GM21737 (cell line): ENCODE results near the gene TDRD15.
"Not testable (repeated sequence)": the region's sequence is repeated elsewhere in the genome, so short reads cannot be mapped to it uniquely, and the experiment has no call there.

Experiments
- ATAC-seq: cut with Tn5 transposase; IDR thresholded peaks from one replicate; pipeline ENCODE4 v1.9.1; 2021; ENCODE audit warnings: mild to moderate bottlenecking, moderate library complexity; ENCODE audit not compliant: unreplicated experiment

The TDRD15 gene

DNA sequence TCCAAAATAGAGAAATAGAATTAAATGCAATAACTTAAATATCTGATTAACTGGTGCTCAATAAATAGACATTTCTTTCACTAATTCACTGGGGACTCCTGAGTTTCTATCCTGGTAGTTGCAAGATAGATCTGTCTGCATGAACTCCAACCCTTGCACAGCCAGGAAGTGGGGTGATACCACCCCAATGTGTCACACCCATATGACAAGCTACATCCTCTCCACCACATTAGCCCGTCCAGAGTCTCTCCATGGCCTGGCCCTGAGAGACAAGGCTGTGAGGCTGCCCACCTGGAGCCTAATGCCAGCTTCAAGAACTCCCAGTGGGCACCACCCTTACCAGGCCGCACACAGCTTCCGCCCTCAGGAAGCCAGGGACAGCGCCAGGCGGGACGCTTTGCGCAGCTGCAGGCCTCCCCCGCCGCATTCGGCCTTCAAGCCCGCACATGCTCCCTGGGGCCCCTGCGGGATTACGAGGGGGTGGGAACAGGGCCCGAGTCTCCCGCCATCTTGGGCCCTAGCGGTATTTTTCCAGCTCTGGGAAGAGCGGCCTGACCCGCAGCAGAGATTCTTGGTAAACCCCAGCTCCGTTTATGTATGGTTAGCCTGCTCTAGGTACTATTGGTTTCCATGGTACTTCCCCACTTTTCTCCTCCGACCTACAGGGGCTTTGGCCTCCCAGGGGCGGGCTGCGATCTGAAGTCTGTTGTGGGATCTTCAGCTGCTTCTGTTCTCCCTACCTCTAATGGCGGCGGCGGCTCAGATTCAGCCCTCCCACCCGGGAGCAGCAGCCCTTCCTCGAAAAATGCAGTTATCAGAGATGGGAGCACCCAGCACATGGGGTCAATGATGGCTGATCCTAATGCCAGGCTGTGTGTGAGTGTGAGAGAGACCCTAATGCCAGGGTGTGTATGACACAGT, at the start of gene TDRD15:
TDRD15 (plus strand) TSS at position 496 of the 921 bp plus-strand sequence. CDS start 13,500 bp downstream, outside the sequence.
- ATAC-seq = no peak

DNA sequence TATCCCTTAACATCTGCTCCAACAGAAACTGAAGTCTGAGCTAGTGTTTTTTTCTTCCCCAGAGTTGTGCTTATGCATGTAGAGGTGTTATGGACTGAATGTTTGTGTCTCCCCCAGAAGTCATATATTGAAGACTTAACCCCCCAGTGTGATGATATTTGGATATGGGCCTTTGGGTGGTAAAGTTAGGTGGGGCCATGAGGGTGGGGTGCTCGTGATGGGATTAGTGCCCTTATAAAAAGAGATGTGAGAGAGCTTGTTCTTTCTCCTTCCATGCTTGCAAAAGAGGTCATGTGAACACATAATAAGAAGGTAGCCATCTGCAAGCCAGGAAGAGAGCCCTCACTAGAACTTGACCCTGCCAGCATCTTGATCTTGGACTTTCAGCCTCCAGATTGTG, 45.5 kb upstream of the TDRD15 start:
- no peak for ATAC-seq

DNA sequence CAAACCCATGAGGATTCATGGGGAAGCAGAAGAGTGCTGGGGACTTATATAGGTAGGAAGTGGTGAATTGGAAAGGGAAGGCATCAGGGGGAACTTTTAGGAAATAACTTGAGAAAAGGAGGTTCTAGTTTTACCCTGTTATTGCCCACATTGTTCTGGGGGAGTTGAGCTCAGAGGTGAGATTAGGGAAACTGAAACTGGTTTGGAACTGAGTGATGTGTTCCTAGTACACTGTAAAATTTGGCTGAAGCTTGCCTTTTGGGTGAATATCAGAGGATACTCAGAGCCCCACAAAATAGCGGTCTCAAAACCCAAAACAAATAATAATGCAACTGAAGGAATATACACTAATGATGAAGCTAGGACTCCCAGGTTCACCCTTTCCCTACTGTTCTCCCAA, 40.3 kb upstream of the TDRD15 start:
- ATAC-seq = no peak

DNA sequence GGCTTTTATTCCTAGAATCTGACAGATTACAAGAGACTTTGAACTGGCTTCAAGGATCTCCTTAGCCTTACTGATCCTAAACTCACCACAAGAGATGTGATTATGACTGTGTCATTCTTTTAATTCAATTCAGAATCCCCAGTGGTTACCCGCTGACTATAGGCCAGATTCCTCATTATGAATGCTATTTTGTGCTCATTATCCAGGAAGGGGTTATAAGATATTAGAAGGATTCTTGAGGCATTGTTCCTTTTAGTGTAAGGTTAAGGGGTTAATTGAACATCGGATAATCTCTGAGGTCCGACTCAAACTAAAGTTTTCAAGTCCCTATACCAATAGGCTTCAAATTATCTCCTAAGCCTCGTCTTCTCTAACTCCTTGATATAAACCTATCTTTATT, 39.4 kb upstream of the TDRD15 start:
- no peak for ATAC-seq

DNA sequence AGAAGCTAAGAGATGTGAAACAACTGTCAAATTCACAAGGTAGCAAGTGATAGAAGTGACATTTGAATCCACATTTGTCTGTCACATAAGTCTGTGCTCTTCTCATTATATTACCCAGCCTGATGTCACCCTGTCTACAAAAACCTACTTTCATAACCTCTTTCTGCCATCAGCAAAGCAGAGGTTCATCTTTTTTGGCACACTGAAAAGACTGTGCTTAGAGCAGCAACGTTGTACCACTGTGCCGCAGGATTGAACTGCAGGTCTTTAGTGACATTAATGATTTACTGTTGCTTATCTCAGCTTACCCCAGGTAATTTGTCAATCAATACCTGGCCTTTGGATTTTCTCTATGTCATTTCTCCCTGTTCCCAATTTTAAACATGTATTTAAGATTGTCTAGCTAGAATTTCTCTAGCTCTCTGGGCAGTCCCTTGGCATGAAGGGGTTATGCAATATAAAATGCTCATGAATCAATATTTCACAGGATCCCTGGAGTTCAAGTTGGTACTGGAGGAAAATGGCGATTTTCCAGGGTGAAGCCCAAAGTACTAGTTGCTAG, 31.4 kb upstream of the TDRD15 start:
- ATAC-seq = no peak

DNA sequence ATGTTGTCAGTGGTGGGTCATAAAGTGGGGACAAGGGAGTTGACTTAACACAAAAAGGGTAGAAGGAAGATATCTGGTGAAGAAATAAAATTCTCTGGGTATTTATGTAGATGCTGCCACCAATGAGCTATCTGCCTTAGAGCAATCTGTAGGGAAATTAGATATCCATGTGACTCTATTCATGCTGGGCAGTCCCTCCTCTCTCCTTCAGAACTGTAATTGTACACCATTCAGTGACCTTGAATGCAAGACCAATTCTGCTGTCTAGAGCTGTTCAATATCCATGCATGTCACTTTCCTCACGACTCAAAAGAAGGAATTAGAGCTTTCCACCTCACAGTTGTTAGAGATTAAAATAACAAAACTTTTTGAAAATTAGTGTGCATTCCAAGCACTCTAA, 28.6 kb upstream of the TDRD15 start:
- no peak for ATAC-seq

DNA sequence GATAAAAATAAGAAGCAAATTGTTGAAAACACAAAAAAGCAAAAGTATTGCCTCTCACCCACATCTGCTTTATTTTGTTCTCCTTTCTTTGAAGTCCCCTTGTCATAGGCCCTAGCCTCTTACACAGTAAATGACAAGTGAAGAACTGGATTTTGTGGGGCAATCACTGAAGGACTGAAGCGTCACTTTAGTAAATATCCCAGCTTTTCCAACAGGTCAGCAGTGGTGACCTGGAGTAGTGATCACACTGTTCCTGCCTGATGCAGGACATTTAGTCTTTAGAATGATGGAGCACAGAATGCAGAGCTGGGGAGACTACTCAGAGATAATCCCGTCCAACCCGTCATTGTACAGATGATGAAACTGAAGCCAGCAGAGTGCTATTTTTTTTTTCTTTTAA, 28.1 kb upstream of the TDRD15 start:
- ATAC-seq = no peak

DNA sequence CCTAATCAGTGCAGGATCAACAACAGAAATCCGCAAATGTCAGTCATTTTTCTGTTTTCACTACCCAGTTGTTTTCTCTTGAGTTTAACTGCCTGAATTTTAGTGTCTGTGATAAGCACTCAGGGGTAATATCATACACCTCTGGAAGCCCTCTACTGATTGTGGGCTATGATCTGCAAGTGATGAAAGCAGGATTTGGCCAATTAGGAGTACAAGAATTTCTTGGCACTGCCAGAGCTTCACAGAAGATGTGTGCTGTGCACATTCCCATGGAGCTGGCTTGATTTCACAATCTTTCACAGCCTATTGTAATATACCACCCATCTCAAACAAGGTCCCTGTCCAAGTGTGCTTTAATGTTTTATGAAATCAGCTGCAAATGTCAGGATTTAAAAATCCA, 27.3 kb upstream of the TDRD15 start:
- no peak for ATAC-seq

DNA sequence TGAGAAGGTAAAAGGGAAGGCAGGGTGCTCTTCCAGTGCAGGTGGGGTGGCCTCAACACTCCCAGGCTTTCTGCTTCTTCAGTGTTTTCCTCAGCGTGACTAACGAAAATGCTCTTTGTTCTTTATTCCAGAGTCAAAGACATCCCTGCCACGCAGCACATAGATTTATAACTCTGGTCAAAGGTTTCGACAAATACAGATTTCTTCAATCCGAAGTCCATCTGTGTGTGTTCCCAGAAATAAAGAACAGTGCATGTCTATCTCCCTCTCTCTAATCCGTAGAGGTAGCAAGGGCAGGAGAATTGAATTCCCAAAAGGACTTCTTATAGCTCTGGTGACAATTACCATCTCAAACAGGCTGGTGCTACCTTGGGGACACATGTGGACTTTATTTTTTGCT, 26.4 kb upstream of the TDRD15 start:
- ATAC-seq = no peak

DNA sequence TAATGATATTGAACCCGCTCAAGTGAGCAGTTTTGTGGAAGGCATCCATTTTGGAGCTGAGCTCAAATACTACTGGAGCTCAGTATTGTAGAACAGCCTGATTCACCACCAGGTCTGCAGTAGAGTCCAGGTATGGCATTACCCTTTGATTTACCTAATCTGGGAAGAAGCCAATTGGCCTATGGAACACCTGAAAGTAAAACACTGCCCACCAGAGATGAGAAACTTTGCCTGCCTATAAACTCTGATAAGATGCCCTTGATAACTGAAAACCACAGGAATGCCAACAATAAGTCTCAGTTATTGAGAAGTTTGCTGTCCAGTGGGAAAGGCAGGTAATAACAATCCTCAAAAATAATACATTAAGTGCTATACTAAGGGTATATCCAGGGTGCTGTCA, 25.5 kb upstream of the TDRD15 start:
- ATAC-seq = no peak

DNA sequence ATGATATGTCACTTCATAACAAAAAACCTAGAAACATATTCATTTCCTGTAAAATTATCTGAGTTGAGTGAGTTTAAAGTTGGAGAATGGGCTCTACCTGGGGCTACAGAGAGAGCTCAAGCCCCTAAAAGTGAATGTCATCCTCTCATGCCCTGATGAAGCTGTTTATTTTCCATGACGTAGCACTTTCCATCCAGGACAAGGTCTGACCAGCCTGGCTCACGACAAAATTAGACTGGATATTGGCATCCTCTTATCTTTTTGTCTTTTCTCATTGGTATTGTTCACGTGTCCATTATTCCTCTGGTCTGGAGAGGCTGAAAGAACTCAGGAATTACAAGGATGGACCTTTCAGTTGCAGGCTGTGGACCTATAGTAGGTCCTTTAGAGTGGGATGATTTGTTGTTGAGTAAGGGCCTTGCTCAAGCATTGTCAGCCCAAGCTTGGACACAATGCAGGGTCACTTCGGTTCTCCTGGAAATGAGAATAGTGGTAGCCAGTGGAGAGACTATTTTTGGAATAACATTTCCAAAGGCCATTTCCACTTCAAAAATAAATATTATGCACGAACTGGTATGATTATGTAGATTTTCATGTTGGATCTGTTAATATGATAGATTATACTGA, 24.4 kb upstream of the TDRD15 start:
- no peak for ATAC-seq

DNA sequence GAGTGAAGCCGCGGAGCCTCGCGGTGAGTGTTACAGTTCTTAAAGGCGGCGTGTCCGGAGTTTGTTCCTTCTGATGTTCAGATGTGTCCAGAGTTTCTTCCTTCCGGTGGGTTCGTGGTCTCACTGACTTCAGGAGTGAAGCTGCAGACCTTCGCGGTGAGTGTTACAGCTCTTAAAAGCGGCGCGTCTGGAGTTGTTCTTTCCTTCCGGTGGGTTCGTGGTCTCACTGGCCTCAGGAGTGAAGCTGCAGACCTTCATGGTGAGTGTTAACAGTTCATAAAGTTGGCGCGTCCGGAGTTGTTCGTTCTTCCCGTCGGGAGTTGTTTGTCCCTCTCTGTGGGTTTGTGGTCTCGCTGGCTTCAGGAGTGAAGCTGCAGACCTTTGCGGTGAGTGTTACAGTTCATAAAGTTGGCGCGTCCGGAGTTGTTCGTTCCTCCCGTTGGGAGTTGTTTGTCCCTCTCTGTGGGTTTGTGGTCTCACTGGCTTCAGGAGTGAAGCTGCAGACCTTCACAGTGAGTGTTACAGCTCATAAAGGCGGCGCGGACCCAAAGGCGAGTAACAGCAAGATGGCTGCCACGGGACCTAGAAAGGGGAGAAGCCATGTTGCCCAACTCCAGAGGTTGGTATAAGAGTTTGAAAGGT, 22.1 kb upstream of the TDRD15 start:
- ATAC-seq = not testable (repeated sequence)

DNA sequence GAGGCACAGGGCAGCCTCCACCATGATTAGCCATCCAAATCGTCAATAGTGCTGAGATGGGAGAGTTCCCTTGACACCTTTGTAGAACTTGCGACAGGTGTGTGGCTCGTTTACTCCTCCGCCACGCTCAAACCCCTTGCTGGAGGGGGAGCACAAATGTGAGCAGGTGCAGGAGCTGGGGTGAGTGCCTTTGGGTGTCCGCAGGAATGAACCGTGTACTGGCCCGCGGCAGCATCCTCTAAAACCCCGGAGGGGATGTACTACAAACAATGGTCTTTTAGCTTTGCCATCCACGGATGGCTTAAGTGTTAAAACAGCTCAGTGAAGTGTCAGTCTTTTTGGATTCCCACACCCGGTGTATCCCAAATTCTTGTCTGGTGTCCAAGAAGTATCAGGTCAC, 21.4 kb upstream of the TDRD15 start:
- ATAC-seq = no peak

DNA sequence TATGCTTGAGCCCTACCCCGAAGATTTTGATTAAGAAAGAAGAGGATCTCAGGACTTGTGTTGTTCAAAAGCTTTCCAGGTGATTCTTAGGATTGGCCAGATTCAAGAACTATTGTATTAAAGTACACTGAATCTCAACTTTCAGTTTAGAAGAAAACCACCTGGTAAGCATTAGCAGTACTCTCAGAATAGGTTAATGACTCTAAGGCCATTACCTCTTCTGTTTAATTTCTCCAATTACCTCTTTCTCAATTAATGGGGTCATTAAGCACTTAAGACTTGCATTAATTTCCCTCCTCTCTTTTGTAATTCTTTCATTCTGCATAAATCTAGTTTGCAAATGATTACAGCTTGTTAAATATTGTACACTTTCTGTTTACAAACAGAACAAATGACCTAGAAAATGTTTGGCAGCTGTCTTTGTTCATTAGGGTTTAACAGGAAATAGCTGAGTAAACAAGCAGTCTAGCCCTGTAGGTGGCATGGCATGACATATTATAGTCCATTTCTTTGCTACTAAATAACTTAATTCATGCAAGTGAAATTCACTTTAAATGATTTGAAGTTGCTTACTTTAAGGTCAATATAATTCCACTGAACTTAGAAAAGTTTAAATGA, 20.4 kb upstream of the TDRD15 start:
- no peak for ATAC-seq

DNA sequence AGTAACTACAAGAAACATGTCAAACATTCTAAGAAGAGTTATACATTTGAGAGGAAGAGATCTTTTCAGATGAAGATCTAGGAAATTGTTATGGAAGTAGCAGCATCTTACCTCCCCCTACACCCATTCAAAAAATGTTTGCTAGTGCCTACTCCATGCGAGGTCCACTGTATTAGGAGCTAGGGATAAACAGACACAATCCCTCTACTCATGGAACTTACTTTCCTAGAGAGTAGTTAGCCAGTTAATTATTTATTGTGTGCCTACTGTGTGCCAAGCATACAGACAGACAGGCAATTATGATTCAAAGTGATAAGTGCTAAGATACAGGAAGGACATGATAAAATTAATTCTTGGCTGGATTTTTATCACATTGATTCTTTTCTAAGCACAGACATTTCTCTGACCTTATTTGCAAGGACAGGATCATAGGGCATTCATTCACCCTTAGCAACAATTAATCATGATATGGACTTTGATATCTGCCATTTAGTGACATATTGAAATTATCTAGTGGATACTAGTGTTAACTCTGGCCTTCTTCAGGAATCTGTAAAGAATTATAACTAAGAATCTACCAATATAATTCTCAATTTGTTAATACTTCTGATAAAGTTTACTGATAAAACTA, 19.6 kb upstream of the TDRD15 start:
- ATAC-seq = no peak

DNA sequence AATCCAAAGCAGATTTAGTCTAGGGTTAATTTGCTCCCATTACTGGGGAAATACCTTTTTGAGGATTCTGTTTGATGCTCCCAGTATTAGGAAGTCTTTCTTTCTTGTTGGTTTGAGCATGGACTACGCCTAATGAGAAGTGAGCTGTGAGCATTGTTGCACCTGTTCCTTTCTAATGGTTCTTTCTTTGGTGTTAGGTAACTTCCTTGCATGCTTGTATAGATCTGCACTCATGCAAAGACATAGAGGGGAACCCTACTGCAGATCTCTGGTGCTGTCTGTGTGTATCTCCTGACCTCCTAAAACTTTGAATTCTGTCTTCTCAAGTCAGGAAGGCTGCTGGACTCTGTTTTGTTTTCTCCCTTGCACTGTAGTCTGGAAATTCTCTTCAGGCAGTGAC, 12.8 kb upstream of the TDRD15 start:
- no peak for ATAC-seq

DNA sequence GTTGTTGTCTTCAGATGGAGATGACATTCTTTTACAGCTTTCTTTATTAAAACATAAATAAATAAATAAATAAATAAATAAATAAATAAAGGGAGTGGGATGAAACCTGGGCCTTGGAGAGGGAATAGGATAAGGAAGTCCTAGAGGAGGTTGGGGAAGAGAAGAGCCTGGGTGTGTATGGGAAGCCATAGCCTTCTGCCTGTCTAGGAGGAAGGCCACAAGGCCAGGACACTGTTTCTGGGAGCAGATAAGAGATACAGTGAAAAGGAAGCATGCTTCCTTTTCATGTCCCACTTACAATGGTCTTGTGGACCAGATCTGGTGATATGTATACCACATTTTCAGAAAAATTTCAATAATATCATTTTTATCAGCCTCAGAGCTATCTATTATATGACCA, 6.1 kb upstream of the TDRD15 start:
- no peak for ATAC-seq

DNA sequence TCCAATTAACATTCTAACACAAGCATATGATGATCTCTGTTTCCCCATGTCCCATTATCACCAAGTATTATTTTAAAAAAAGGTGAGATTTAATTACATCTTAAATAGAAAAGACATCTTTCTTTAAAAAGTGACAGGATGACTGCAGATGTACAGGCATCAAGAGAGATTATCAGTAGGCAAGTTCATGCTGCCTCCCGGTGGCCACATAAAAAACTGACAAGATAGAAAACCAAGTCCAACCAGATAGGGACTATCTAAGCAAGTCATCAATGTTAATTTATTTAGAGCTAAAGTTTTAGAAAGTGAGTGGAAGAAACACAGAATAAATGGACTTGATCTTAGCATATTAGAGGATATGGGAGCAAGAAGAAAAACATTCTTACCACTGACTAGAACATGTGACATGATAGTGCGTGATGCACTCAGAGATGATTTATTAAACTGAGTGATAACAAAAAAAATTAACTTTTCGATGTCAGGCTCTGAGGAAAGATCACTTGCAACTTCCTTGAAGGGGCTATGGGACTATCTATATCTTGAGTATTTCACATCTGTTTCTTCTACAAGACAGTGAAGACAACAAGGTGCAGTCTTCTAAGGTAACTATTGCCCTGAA, 5.4 kb upstream of the TDRD15 start:
- ATAC-seq = no peak

DNA sequence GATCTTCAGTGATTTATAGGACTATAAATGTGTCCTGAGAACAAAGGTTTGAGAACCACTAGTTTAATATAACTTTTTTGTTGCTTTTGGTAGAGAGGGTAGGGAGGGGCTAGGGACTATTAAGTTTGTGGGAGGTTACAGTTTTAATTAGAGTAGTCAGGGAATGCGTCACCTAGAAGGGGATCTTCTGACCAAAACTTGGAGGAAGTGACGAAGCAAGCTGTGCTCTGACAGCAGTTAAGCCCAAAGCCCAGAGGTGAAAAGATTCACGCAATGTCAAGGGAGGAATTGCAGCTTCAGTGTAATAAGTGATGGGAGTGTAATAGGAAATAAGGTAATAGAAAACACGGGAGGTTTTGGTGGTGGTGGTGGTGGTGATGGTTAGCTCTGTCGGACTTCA, 8.1 kb downstream of the TDRD15 start:
- no peak for ATAC-seq

DNA sequence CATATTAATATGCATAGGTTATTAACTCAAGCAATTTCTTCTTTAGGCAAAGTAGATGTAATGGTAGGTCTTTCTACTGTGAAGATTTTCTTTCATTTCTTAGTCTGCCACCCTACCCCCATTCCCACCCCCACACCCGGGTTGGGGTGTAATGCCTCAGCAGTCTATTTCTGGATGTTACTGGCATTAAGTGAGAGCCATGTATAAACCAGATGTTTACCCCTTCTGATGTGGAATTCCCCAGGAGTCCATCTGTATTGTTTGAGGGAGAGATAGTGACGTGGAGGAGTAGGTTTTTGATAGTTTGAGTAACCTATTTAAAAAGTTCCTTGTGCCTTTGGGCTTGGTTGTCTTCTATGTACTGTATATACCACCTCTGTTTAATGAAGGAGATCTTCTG, 11.8 kb downstream of the TDRD15 start:
- ATAC-seq = no peak
